Ramos (cell line): ENCODE results near the gene TMEM229B.

Experiments used
- in situ Hi-C: fragments of 300-500 bp; cut with MboI; formaldehyde crosslinking; loops from one replicate; pipeline ENCODE4 v1.14.3; 2022; ENCODE audit warnings: low sequenced_read_pairs; ENCODE audit not compliant: unreplicated experiment

TMEM229B gene

DNA sequence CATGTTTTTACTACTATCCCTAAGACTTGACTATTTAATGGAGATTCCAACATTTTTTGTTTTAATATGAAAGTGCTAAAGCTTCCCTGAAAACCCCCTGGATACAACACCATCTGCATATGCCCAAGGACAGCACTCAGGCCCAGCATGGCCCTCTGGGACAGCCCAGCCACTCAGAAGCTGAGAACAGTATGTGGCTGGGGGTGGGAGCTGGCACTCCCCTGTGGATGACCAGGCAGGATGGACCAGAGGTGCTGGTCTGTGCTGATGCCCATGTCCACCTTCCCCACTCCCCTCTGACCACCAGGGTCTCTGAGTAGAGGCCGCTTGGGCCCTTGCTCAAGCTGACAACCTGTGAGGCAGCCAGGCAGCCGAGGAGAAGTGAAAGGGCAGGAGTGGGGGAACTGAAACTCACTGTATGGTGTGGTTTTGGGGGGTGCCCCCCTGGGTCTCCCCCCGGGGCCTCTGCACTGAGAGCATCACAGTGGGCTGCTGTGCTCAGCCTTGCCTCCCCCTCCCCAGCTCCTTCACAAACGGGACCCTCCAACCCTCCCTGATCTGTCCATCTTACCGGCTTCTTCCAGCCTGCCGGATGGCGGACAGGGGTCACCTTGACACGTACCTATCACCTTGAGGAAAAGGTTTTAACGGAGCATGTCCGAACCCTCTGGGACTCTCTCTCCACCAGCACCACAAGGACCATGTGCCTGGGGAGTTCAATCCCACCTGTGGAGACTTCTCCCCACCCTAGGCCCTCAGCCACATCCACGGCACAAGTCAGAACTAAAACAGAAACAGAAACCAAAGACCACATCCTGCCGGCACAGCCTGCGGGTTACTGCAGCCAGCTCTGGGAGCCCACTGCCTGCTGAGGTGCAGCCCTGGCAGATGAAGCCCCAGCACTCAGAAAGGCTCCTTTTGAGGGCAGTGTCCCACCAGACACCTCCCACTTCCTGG, at the start of gene TMEM229B:
TMEM229B (minus strand) TSS at position 785 of the 957 bp plus-strand sequence. CDS start 14,798 bp downstream, outside the sequence.
- in situ Hi-C loops = no loop called here

DNA sequence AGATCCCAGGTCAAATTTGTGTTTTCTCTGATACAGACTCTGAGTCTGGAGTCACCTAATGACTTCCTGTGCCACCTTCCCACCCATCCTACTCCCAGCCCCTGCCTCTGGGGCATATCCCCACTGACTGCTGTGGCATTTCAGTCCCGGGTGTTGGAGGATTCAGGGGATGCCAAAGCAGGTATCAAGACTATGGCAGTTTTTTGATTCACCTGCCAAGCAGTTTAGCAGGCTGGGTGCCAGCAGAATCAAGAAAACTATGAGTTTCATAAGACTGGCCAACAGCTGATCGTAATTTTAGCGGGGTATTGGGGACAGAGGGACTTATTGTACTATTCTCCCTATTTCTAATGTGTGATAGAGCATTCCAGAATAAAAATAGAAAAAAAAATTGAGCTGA, 49.2 kb upstream of the TMEM229B start:
- in situ Hi-C loops = no loop called here

DNA sequence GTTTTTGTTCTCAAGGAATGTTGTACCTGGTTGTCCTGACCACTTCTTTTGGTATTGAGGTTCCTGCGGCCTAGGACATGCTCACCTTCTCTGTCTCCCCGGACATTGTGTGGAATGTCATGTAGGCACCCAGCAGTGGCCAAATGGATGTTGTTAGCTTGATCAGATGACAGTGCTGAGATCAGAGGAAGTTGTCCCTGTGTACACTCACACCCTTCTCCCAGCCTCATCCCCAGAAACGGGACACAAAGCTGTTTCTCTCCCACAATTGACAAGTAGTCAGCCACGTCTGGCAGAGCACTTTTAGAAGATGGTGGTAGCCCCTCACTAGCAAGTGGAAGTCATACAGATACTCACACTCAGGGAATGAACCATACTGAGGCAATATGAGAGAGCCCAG, 47.6 kb upstream of the TMEM229B start:
- in situ Hi-C loops = no loop called here

DNA sequence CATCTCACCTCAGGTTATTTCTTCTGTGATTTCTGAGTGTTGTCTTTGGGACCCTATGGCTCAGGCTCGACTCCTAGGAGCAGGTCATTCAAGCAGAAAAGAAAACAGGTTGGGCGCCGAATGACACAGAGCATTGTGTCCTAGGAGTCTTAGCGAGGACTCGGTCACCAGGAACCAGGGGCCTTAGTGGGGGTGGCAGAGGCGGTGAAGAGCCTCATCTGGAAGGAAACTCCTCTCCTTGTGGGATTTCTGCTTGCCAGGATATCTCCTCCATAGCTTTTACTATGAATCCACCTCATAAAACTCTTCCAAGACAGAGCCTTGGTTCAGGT, 45.2 kb upstream of the TMEM229B start:
- in situ Hi-C loops = no loop called here

DNA sequence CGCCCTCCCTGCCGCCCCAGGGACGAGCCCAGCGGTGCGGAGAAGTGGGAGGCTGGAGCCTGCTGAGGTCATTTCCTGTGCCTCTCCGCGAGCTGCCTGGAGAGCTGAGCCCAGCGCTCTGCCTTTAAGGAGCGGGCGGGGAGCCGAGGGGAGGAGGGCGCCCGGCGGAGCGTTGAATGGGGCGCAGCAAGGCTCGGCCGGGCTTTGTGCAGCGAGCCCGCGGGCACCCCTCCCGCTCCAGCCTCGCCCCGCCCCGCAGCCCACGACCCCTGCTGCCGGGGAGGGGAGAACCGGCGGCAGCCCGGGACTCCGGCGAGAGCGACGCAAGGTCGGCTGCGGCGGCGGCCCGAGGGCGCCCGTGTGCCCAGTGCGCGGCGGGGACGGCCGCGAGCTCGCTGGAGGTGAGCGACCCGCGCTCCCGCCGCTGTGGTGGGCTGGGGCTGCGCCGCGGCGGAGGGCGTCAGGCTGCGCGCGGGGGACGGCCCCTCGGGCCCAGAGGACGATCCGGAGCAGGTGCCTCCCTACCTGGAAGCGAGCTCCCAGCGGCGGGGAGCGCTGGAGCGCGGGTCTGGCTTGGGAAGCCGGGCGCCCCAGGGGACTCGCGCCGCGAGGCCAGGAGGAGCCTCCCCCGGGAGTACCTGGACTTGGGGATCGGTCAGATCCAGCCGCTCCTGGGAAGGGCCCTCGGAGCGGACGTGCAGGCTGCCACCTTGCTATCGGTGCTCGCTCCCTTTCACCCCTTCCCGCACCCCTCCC, 44.7 kb upstream of the TMEM229B start, which contains the start of gene PLEKHH1:
PLEKHH1 (plus strand) TSS at position 293 of the 756 bp plus-strand sequence. CDS start 8,578 bp downstream, outside the sequence.
- in situ Hi-C loops = no loop called here

DNA sequence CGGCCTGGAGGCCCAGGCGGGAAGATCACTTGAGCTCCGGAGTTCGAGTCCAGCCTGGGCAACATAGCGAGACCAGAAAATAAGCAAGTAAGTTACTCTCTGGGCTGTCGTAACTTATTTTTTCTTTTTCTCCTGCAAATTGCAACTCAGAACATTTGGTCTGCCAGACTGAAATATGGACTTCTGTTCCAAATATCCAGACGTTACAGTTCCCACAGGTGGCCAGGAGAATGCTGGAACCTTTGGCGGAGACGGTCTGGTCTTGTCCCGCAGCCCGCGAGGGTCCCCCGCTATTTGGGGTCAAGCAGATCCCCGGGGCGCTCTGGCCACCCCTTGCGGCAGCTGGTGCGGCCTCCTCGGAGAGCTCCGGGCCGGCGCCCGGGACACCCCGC, 44.1 kb upstream of the TMEM229B start:
- in situ Hi-C loops = no loop called here

DNA sequence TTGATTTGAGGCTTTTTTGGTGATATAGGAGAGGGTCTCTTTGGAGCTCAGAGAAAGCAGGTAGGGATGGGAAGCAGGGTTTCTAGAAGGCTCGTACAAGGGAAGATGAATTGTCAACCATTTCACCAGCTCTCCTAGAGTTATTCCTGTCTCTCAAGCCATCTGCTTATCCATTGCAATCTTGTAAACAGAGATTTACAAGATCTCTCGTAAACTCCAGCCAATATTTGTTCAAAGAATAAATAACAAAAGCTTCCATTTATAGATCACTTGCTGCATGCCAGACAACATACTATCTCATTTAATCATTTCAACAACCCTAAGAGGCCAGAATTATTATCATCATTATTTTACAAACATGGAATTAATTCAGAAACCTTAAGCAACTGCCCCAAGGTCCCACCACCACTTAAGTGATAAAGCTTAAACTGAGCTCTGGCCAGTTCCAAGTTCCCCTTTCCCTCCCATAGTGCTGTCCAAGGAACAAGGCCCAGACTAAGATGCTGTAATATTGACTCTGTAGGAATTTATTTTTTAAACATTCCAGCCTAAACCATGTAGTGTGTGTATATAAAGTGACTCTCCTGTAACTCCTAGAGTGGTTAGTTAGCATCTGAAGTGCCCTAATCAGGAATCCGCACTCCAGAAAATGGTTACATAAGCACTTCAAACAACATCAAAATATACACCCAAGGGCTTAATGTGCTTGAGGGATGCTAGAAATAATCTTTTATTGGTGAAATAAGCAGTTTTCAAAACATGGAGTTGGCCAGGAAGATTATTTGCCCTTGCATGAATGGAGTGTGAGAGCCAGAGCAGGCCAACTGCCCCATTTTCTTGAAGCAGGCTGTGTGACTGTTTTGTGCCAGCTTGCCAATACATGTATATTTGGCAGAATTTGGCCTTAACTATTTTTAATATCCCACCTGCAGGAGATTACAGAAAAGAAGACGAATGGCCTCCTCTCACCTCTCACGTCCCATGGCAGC, 41.7 kb upstream of the TMEM229B start:
- in situ Hi-C loops = no loop called here

DNA sequence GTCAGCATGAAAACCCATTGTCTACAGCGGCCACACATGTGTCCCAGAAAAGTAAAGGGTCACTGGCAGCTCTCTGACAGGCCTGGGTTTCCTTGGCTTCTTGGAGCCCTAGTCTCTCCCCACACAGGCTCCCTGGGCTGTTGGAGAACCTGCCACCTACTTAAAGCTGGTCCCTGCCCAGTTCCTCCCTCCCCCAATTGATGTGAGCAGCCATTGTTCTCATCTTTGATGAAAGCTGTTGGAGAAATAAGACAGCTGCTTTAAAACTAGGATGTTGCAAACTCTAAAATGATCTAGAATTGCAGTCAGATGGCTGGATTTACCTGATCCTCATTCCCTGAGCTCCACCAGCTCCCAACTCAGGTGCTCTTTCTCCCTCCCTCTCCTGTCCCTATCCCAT, 39.8 kb upstream of the TMEM229B start:
- in situ Hi-C loops = no loop called here

DNA sequence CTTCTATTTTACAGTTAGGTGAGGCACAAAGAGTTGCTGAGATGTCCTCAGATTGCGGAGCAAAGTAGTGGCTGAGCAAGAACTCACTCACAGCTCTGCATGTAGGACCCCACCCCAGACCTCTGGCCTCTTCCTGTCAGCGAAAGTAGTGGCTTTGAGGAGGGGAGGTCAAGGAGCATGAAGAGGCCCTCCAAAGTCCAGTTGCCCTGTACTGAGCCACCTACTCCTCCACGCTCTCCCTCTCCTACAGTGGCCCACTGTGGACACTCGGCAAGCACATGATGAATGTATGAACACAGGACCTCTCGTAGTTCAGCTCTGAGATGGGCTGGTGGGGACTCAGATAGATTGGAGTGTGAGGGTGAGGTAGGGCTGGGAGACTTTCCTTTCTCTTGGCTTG, 39.2 kb upstream of the TMEM229B start:
- in situ Hi-C loops = no loop called here

DNA sequence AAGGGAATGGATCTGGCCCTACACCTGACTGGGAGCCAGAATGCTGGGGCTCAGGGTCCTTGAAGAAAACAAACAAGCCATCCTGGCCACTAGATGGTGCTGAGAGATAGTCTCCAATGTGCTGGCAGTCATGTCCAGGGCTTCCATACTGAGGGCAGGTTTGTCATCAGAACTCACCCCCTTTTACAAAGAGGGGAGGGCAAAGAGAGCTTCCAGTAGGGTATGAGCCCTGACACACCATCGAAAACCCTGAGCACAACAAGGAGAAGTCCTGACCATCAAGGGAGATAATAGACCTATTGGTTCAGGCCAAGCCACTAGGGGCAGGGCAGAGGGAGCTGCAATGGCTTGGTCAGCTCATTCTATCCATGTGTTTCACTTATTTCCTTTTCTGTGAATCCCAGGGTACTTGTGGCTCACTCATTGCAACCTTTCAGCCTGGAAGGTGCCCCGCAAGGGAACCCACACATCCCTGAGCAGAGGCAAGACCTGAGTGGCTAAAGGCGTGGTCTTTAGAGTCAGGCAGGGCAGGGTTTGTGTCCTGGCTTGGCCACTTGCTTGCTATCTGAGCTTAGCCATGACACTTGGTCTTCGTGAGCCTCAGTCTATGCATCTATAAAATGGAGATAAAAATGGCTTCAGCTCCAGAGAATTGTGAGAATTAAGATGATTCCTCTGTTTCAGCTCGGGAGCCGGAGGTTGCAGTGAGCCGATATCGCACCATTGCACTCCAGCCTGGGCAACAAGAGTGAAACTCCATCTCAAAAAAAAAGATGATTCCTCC, 38.3 kb upstream of the TMEM229B start:
- in situ Hi-C loops = no loop called here

DNA sequence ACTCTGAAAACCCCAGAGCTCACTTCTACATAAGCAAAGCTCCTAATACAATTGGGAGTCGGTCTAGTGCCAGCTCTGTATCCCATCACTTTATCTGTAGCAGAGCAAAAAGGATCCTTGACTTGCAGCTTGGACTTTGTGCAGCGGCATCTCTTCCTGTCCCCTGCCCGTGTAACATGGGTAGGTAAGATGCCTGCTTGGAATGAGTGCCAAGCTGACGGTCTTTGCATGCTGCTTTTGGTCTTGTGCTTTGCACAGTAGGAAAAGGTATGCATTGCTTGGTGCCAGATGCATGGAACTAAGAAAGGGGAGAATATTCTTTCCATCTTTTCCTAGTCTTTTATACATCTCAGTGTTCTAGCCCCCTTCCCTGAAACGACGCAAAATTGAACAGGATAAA, 37.7 kb upstream of the TMEM229B start:
- in situ Hi-C loops = no loop called here

DNA sequence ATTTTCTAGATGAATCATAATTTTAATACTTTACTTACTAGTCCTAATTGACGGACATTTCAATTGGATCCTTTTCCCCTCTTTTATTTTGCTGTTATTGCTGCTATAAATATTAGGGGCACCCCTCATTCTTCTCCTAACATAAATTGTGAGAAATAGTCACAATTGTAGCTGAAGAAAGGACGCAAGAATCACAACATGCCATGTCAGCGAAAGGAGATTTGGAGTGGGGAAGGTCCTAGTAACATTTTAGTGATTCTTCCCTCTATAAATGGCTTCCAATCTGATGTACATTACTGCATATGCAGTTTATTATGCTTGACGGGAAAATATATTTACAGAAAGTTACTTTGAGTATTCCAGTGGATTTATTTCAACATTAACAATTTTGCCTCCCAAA, 36.9 kb upstream of the TMEM229B start:
- in situ Hi-C loops = no loop called here

DNA sequence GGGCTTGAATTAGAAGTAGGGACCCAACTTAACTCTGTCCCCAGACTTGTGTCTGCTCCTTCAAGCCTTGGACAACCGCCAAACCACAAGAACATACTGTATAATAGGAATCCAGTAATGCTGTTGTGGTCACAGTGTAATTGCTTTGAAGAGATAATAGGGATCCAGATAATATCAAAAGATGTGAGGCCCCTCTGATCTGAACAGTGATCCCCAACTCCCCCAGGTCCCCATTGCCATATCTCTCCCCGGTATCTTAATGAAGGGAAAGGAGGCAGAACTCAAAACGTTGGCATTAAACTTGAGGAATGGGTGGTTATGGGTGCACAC, 36.1 kb upstream of the TMEM229B start:
- in situ Hi-C loops = no loop called here

DNA sequence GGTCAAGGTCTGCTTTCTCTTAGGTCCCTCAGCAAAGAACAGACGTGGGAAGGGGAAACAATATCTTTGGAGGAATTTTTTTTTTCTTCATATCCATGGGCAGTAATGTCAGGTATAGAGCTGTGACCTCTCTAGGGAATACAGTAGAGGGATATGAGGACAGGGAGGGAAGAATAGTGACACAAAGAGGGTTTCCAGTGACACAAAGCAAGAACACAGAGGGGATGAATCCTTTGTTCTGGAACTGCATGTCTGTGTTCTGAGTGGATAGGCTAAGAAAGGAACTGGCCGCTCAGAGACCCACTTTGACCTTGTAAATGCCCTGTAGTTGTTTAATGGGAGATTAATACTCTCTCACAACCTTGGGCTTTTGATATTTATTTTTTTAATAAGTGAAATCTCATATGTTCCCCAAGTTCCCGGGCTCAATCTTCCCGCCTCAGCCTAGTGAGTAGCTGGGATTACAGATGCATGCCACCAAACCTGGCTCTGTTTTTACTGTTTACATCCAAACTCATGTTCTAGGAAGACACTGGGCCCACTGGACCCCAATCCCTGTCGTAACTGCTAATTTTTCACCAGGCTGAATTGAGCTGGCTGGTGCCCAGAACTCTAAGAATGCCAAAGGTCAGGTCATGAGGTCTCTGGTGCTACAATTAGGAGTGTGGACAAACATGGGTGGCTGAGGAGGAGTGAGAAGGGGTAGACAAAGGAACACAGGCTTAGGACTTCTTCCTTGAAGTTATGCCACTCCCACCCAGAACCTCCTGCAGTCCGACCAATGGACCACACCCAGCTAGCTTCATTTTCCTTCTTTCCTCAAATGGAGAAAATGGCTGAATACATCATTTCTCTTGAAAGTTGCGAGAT, 35.5 kb upstream of the TMEM229B start:
- in situ Hi-C loops = no loop called here

DNA sequence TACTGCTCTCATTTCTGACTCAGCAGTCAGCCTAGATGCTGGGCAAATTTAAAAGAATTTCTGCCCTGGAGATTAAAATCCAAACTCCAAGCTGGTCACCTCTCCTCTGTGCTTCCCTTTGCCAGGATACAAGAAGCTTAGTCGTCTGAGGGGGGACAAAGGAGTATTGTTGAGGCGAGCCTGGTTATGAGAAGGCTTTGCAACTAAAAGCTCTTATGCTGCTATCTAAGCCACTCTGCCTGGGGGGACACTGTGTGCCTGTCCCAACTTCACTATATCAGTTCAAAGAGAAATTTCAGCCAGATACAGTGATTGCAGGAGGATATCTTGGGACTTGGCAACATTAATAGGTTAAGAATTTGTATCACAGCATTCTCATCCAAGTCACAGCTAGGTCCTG, 33.7 kb upstream of the TMEM229B start:
- in situ Hi-C loops = no loop called here

DNA sequence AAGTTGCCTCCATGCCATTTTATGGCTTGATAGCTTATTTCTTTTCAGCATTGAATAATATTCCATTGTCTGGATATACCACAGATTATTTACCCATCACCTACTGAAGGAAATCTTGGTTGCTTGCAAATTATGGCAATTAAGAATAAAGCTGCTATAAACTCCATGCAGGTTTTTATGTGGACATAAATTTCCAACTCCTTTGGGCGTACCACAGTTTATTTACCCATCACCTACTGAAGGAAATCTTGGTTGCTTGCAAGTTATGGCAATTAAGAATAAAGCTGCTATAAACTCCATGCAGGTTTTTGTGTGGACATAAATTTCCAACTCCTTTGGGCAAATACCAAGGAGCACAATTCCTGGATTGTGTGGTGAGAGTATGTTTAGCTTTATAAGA, 32.0 kb upstream of the TMEM229B start:
- in situ Hi-C loops = no loop called here

DNA sequence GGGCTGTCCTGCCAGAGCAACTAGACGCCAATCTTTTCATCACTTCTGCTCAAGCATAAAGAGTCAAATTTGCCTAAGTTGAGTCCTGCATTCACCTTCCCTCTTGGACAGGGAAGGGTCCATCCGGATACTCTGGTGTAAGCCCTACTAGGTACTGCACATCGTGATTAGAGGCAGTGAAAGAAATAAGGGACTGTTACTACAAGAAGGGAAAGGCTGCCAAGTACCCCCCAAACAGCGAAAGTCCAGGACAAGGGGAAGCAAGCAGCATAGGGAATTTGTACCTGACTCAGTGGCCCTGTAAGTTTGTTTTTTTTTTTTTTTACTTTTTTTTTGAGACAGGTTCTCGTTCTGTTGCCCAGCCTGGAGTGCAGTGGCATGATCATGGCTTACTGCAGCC, 30.9 kb upstream of the TMEM229B start:
- in situ Hi-C loops = no loop called here

DNA sequence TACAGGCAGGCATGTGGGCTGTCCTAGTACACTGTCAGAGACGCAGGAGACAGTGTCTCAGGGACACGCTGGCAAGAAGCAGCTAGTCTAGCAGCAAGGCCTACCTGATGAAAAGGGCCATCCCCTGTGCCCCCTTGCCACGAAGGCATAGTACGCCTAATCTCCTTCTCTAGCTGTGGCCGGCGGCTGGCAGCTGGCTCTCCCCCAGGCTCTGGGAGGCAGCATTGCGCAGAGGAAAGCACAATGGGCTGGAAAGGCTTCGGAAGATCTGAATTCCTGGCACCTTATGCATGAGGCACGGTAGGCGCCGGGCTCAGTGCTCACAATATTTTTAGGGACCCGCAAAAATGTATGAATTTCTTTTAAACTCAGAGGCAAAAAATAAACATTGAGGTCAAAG, 28.6 kb upstream of the TMEM229B start:
- in situ Hi-C loops = no loop called here

DNA sequence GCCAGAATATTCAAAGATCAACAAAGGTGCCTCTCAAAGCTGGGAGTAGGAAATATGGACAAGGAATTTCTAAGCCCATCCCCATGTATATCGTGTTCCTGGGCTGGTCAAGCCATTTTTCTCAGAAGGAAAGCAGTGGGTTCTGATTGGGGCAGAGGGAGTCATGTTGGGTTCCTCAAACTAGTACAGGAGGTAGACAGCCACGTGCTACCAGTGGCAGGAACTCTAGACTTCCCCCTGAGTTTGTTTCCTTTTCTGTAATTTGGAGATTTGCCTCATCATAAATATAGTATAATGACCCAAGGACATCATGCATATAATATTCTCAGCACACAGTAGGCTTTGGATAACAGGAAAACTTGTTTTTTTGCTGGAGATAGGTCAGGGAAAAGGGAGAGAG, 28.2 kb upstream of the TMEM229B start:
- in situ Hi-C loops = no loop called here
